Measurements from ENCODE around the gene C1orf74.

Gene C1orf74

GRCh38 chr1:209769171-209769904, 15.0 kb downstream of the C1orf74 start:
- TF ChIP-seq CTCF (IDR thresholded peaks at IDR 0.05; ENCODE audit: low read depth, low read length, missing control alignments): no peak
- DNase-seq (ENCODE audit: low read depth): peak; percentile 81
- in situ Hi-C loops (cut with HindIII; ENCODE audit: low sequenced_read_pairs): no loop called here
- no peak overlapping the region for H3K4me3 ChIP-seq (ENCODE audit: low read depth, low read length)

- H3K4me3 ChIP-seq (ENCODE audit: low read depth, low read length): no peak overlapping the region
- TF ChIP-seq CTCF (IDR thresholded peaks at IDR 0.05; ENCODE audit: low read depth, low read length, missing control alignments): no peak
- in situ Hi-C loops (cut with HindIII; ENCODE audit: low sequenced_read_pairs): no loop called here
- DNase-seq (ENCODE audit: low read depth): no peak
These were observed 16.0 kb downstream of the C1orf74 start for GRCh38 chr1:209768354-209768774.

- no peak for DNase-seq (ENCODE audit: low read depth)
- no peak for TF ChIP-seq CTCF (IDR thresholded peaks at IDR 0.05; ENCODE audit: low read depth, low read length, missing control alignments)
- in situ Hi-C loops (cut with HindIII; ENCODE audit: low sequenced_read_pairs): no loop called here
- H3K4me3 ChIP-seq (ENCODE audit: low read depth, low read length): no peak overlapping the region
These were observed 16.7 kb downstream of the C1orf74 start for GRCh38 chr1:209767706-209768105.

GRCh38 chr1:209767096-209767495, 17.3 kb downstream of the C1orf74 start:
- in situ Hi-C loops (cut with HindIII; ENCODE audit: low sequenced_read_pairs): no loop called here
- H3K4me3 ChIP-seq (ENCODE audit: low read depth, low read length): no peak overlapping the region
- DNase-seq (ENCODE audit: low read depth): no peak
- no peak for TF ChIP-seq CTCF (IDR thresholded peaks at IDR 0.05; ENCODE audit: low read depth, low read length, missing control alignments)

GRCh38 chr1:209766051-209766450, 18.3 kb downstream of the C1orf74 start:
- no peak overlapping the region for H3K4me3 ChIP-seq (ENCODE audit: low read depth, low read length)
- in situ Hi-C loops (cut with HindIII; ENCODE audit: low sequenced_read_pairs): no loop called here
- DNase-seq (ENCODE audit: low read depth): no peak
- TF ChIP-seq CTCF (IDR thresholded peaks at IDR 0.05; ENCODE audit: low read depth, low read length, missing control alignments): no peak

GRCh38 chr1:209761011-209761635, 23.2 kb downstream of the C1orf74 start:
- no peak for DNase-seq (ENCODE audit: low read depth)
- no peak for TF ChIP-seq CTCF (IDR thresholded peaks at IDR 0.05; ENCODE audit: low read depth, low read length, missing control alignments)
- no peak overlapping the region for H3K4me3 ChIP-seq (ENCODE audit: low read depth, low read length)
- in situ Hi-C loops (cut with HindIII; ENCODE audit: low sequenced_read_pairs): no loop called here

Data from astrocyte of the cerebellum (primary cell).